ENCODE data around the gene ZC2HC1B.
"Not testable (repeated sequence)": the region's sequence is repeated elsewhere in the genome, so short reads cannot be mapped to it uniquely, and the experiment has no call there.

Gene ZC2HC1B

DNA sequence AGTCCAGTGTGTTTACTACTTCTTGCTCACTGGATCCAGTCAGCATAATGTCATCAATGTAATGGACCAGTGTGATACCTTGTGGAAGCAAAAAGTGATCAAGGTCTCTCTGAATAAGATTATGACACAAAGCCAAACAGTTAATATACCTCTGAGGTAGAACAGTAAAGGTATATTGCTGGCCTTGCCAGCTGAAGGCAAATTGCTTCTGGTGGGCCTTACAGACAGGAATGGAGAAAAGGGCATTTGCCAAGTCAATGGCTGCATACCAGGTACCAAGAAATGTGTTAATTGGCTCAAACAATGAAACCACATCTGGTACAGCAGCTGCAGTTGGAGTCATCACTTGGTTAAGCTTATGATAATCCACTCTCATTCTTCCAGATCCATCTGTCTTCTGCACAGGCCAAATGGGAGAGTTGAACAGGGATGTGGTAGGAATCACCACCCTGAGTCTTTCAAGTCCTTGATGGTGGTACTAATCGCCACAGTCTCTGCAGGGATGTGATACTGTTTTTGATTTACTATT is 7.0 kb downstream of the ZC2HC1B start:
- DNase-seq: not testable (repeated sequence)

DNA sequence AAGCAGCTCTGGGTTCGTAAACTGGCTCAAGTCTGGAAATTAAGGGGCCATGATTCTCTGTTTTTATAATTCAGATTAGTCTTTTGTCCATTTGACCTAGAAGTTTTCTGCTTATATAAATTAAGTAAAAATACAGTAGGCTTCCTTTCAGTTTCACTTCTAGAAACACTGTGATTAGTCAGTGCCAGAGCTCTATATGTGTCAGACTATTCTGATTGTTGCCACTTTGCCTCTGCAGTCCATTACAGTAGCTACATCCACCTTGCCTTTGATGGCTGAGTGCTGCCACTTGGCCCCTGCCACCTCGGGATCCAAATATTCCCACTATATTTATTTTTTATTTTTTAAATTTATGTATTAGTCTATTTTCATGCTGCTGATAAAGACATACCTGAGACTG is 7.9 kb downstream of the ZC2HC1B start:
- DNase-seq: peak; percentile 67

DNA sequence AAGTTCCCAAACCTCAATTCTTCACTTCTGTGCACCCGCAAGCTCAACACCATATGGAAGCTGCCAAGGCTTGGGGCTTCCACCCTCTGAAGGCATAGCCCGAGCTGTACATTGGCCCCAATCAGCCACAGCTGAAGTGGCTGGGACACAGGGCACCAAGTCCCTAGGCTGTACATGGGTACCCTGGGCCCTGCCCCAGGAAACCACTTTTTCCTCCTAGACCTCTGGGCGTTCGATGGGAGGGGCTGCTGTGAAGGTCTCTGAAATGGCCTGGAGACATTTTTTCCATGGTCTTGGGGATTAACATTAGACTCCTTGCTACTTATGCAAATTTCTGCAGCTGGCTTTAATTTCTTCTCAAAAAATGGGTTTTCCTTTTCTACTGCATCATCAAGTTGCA is 9.3 kb downstream of the ZC2HC1B start:
- not testable (repeated sequence) for DNase-seq

- DNase-seq: peak; percentile 19
These were observed 10.2 kb downstream of the ZC2HC1B start for GRCh38 chr6:143874503-143874902.

GRCh38 chr6:143877584-143878271 is 13.5 kb downstream of the ZC2HC1B start:
- DNase-seq: no peak

GRCh38 chr6:143878272-143878760 is 14.0 kb downstream of the ZC2HC1B start:
- DNase-seq: no peak

DNA sequence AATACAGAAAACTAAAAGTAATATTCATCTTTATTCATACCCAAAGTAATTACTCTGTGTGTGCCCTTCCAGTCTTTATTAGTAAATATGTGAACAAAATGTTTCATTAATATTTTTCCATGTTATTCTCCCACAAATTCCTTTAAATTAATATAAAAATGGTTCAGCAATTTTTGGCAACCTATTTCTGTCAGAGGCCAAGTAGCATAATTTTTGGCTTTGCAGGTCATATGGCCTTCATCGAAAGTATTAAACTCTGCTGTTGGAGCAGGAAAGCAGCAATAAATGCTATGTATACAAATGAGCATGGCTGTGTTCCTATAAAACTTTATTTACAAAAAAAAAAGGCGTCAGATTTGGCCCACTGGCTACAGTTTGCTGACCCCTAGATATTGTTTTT is 16.1 kb downstream of the ZC2HC1B start:
- DNase-seq: no peak

- DNase-seq: no peak
These were observed 18.2 kb downstream of the ZC2HC1B start for GRCh38 chr6:143882401-143882930.

- no peak for DNase-seq
These were observed 20.1 kb downstream of the ZC2HC1B start for GRCh38 chr6:143884216-143884900.

- no peak for DNase-seq
These were observed 20.8 kb downstream of the ZC2HC1B start for GRCh38 chr6:143885116-143885515.

- no peak for DNase-seq
These were observed 30.4 kb downstream of the ZC2HC1B start for GRCh38 chr6:143894655-143895054.

- DNase-seq: no peak
These were observed 32.0 kb downstream of the ZC2HC1B start for GRCh38 chr6:143896126-143896860.

- no peak for DNase-seq
These were observed 36.1 kb downstream of the ZC2HC1B start for GRCh38 chr6:143900358-143900757.

- DNase-seq: no peak
These were observed 37.8 kb downstream of the ZC2HC1B start for GRCh38 chr6:143901885-143902750.

DNA sequence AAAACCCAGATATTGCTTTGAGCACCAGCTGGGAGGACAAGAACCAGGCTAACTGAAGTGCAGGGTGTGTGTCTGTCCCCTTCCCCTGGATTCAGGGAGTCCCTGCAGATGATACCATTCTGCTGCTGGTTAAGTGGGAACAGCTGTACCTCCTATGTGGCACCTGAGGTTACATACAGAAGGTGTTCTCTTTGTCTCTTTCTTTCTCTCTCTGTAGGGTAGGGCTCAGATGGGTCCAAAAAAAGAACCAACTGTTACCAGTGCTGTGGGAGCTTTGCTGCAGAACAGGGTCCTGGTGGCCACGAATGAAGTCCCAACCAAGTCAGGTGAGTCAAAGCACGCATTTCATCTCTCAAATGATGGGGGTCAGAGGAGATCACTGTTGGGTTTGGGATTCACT is 38.6 kb downstream of the ZC2HC1B start:
- DNase-seq: no peak

DNA sequence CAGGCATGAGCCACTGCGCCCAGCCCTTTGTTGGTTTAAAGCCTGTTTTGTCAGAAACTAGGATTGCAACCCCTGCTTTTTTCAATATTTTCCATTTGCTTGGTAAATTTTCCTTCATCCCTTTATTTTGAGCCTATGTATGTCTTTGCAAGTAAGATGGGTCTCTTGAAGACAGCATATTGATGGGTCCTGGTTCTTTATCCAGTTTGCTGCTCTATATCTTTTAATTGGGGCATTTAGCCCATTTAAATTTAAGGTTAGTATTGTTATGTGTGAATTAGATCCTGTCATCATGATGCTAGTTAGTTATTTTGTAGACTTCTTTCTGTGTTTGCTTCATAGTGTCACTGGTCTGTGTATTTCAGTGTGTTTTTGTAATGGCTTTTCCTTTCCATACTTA is 46.8 kb downstream of the ZC2HC1B start:
- no peak for DNase-seq

DNA sequence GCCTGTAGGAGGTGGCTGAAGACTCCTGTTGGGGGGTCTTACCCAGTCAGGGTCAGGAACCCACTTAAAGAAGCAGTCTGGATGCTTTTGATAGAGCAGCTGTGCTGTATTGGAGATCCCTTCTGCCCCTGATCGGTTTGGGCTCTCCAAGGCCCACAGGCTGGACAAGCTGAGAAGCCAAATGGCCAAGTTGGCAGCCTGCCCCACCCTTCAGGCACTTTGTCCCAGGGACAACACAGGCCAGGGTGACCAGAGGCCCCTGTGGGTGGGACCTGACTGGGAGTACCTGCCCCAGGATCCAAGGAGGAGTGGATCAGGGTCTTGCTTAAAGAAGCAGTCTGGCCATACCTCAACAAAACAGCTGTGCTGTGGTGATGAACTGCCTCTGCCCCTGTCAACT is 48.4 kb downstream of the ZC2HC1B start:
- no peak for DNase-seq

DNA sequence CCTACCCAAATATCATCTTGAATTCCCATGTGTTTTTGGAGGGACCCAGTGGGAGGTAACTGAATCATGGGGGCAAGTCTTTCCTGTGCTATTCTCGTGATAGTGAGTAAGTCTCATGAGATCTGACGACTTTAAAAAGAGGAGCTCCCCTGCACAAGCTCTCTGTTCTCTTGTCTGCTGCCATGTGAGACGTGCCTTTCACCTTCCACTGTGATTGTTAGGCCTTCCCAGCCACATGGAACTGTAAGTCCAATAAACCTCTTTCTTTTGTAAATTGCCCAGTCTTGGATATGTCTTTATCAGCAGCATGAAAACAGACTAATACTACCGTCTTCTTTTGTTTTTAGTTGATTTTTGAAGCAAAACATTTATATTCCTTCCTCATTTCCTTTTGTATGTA is 52.8 kb downstream of the ZC2HC1B start:
- DNase-seq: not testable (repeated sequence)

DNA sequence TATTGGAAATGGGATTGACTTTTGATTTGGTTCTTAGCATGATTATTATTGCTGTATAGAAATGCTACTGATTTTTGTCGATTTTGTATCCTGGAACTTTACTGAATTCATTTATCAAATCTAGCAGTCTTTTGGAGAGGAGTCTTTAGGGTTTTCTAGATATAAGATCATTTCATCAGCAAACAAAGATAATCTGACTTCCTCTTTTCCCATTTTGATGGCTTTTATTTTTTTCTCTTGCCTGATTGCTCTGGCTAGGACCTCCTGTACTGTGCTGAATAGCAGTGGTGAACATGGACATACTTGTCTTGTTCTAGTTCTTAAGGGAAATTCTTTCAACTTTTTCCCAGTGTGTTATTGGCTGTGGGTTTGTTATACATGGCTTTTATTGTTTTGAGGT is 64.6 kb downstream of the ZC2HC1B start:
- peak; percentile 58 for DNase-seq

- DNase-seq: no peak
These were observed 65.7 kb downstream of the ZC2HC1B start for GRCh38 chr6:143929975-143930374.

- no peak for DNase-seq
These were observed 70.1 kb downstream of the ZC2HC1B start for GRCh38 chr6:143934331-143934730.

GRCh38 chr6:143934867-143935266 is 70.6 kb downstream of the ZC2HC1B start:
- DNase-seq: no peak

Data from OCI-M1 (cell line).